Measurements from ENCODE around the gene OTUD7B. TPM values are rescaled to one million over a fixed set of nuclear protein-coding genes. Genes with fewer than 3 reads are reported as not detected.
A peak's percentile ranks its signal among the peaks of the same experiment; 100 is the strongest.

OTUD7B gene
- total and polyA plus RNA-seq, 10 of the 15 experiments (the other 5 are each of a cell fraction or from before 2014, with no cell fraction given) = 1.7 to 24.9 (median 6.6) TPM

DNA sequence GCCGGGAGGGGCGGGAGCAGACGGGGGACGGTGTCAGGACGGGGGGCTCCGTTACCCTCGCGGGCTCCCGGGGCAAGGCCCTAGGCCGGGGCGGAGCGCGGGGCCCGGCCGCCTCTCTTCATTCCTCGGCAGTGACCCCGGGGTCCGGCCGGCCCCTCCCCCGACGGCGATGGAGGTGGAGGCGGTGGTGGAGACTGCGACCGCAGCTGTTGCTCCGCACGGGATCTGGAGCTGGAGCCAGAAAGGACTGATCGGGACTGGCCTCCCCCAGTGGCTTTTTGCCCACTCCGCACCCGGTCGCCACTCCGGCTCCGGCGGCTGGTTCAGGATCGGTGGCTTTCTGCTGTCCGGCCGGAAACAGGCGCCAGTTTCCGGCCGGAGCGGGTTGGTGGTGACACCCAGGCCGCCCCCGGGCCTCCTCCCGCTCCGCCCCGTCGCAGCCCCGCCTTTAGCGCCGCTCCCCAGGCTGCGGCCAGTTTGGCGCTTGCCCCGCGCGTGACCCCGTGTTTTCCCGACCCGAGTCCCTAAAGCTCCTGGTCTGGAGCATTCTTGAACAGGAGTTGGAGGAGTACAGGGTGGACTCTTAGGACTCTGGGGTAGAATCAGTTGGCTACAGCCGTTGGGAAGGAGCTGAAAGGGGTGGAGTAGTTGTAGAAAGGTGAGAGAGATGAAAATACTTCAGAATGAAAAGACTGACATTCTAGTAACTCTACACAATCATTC, at the start of gene OTUD7B (continued):
- TF ChIP-seq, protein P1, sequence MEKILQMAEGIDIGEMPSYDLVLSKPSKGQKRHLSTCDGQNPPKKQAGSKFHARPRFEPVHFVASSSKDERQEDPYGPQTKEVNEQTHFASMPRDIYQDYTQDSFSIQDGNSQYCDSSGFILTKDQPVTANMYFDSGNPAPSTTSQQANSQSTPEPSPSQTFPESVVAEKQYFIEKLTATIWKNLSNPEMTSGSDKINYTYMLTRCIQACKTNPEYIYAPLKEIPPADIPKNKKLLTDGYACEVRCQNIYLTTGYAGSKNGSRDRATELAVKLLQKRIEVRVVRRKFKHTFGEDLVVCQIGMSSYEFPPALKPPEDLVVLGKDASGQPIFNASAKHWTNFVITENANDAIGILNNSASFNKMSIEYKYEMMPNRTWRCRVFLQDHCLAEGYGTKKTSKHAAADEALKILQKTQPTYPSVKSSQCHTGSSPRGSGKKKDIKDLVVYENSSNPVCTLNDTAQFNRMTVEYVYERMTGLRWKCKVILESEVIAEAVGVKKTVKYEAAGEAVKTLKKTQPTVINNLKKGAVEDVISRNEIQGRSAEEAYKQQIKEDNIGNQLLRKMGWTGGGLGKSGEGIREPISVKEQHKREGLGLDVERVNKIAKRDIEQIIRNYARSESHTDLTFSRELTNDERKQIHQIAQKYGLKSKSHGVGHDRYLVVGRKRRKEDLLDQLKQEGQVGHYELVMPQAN (conservative IDR thresholded peaks at IDR 0.05) = peak; percentile 60; the same call in 1 of the 2 replicates
- TF ChIP-seq PAX8 (IDR thresholded peaks at IDR 0.05) (no peak), ZZZ3 (IDR thresholded peaks at IDR 0.05; ENCODE audit: control insufficient read depth, insufficient read length, low read depth) (no peak), SPI1 (IDR thresholded peaks at IDR 0.05; ENCODE audit: borderline replicate concordance, insufficient read depth, low read depth, low read length) (no peak), WRNIP1 (IDR thresholded peaks at IDR 0.05; ENCODE audit: borderline replicate concordance, low read depth, low read length) (0 out of 2 replicates have a peak, but pooled peaks have one; percentile 32), RELA (IDR thresholded peaks at IDR 0.05; ENCODE audit: borderline replicate concordance, partially characterized antibody) (peak; percentile 49), SREBF2 (IDR thresholded peaks at IDR 0.05; ENCODE audit: low read length) (no peak), FOS (IDR thresholded peaks at IDR 0.05; ENCODE audit: borderline replicate concordance, extremely low read depth, insufficient read length) (no peak)

GRCh38 chr1:150060260-150060659, 49.7 kb upstream of the OTUD7B start:
- 44% methylated on average over 4 of the region's 4 CpGs for WGBS (ENCODE audit: insufficient coverage, insufficient replicate concordance, low lambda C conversion rate, missing lambda C conversion rate)
- H2AFZ ChIP-seq (ENCODE audit: control insufficient read depth, low read depth, low read length) = no peak overlapping the region
- ChIA-PET POLR2A (interaction anchor here (1.1 kb wide), 1 partner anchor 127 kb away, joined by 3 read pairs; no protein-coding TSS in a partner anchor), CTCF (no interaction called here), RAD21 (ENCODE audit: unreplicated experiment) (no interaction called here), SMC1A (ENCODE audit: uncharacterized antibody, unreplicated experiment) (interaction anchor here (0.9 kb wide), 1 partner anchor 8 kb away, joined by 3 read pairs; no protein-coding TSS in a partner anchor)
- no peaks in the 10 kb centered on the region; the same call in 1 of the 2 replicates for H3K79me2 ChIP-seq (ENCODE audit: control insufficient read depth, insufficient read depth, low read length)
- H3K4me3 ChIP-seq = no peak overlapping the region
- TF ChIP-seq SREBF1 (IDR thresholded peaks at IDR 0.05; ENCODE audit: low read length) (no peak), WRNIP1 (IDR thresholded peaks at IDR 0.05; ENCODE audit: borderline replicate concordance, low read depth, low read length) (no peak), BCL11A (IDR thresholded peaks at IDR 0.05; ENCODE audit: low read depth, low read length) (no peak), ASH2L (IDR thresholded peaks at IDR 0.05; ENCODE audit: borderline replicate concordance, low read depth) (no peak), HDAC2 (IDR thresholded peaks at IDR 0.05) (no peak), FOXM1 (IDR thresholded peaks at IDR 0.05; ENCODE audit: low read depth, low read length) (no peak), ETV6 (conservative IDR thresholded peaks at IDR 0.05 in 1 of 2, IDR thresholded peaks at IDR 0.05 in 1 of 2; ENCODE audit: borderline replicate concordance in 1 of 2, low read depth in 1 of 2) (no peak)
- no peaks in the 10 kb centered on the region for H3K36me3 ChIP-seq (ENCODE audit: control insufficient read depth in 2 of 2, insufficient read depth in 2 of 2, low read length in 1 of 2)
- intact Hi-C loops (cut with micrococcal nuclease; ENCODE audit: unreplicated experiment) = no loop called here
- DNase-seq (ENCODE audit: low read depth, low spot score) (no peak), ATAC-seq (no peak), FAIRE-seq (no peak)
- H3K4me1 ChIP-seq (ENCODE audit: control insufficient read depth, insufficient read depth, low read length) = no peaks in the 10 kb centered on the region
- H3K27ac ChIP-seq (ENCODE audit: control insufficient read depth, insufficient read depth) = no peak overlapping the region
- no peaks in the 10 kb centered on the region for H3K27me3 ChIP-seq (replicated peaks in 1 of 2; ENCODE audit: control insufficient read depth in 2 of 2, insufficient read depth in 2 of 2, low read length in 1 of 2)
- H3K4me2 ChIP-seq (ENCODE audit: control insufficient read depth, insufficient read depth) = no peak overlapping the region
- H3K9me3 ChIP-seq (replicated peaks; ENCODE audit: control insufficient read depth, insufficient read depth, low read length) = no peaks in the 10 kb centered on the region; the same call in 2 of the 3 replicates
- in situ Hi-C loops (cut with MboI) = no loop called here
- no peak overlapping the region for H3K9ac ChIP-seq (ENCODE audit: control insufficient read depth, insufficient read depth, low read length)
- BruUV-seq (replicated peaks) = no TSS peak
- no peaks in the 10 kb centered on the region for H4K20me1 ChIP-seq (ENCODE audit: control insufficient read depth, insufficient read depth)
